H7 (cell line): ENCODE data around the gene CACNA1I. TPM values are rescaled to one million over a fixed set of nuclear protein-coding genes. Genes with fewer than 3 reads are reported as not detected.

ENCODE experiments used
- DNase-seq: peaks from one replicate; pipeline ENCODE4 v3.0.0; 2012
- H3K27me3 ChIP-seq: 2 replicates; pipeline ENCODE4 v1.6.0; 2011; ENCODE audit warnings: mild to moderate bottlenecking, low read length; ENCODE audit not compliant: control insufficient read depth, insufficient read depth
- H3K36me3 ChIP-seq: replicated peaks from 2 replicates; pipeline ENCODE4 v1.5.1; 2011; ENCODE audit warnings: low read length; ENCODE audit not compliant: control insufficient read depth, insufficient read depth
- H3K4me3 ChIP-seq: 2 replicates; pipeline ENCODE4 v1.5.1; 2011; ENCODE audit warnings: low read depth, mild to moderate bottlenecking, control low read depth, low read length, moderate library complexity; ENCODE audit not compliant: insufficient read depth
- total RNA-seq: library from RNA; depleted of rRNA; stranded (reverse); fragments of >200 nt; shearing (Covaris generic); gene quantifications from 2 replicates; pipeline ENCODE4 v1.2.3, GENCODE V29; 2014

Gene CACNA1I
- total RNA-seq, 1 experiment from 2014 or later = 0.31 TPM

DNA sequence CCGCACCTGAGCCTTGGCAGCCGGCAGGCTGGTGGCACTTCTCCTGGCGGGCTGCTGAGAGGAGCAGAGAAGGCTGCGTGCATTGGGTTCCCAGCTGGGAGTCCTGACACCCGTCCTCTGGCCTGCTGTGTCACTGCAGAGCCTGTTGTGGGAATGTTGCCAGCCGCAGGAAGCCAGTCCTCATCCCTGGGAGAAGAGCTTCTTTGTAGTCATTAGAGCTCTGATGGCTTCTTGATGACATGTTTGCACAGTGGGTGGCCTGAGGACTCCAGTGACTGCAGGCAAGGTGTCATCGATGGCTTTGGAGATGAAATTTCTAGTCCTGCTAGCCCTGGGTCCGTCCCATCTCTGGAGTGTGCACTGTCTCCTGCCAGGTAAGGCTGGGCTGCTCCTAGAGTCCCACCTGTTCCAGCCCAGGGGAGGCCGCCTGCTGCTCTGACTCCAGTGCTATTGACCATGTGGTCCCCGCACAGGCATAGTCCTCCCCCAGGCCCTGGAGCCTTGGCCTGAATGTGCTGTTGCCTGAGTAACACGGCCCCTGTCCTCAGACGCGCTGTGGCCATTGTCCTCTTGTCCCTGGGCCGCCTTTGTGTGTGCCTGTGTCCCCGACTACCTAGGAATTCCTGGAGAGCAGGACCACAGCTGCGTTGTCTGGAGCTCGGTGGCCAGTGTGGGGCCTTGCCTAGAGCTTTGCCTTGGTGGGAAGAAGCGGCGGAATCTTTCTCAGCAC lies 129.2 kb downstream of the CACNA1I start:
- no peak for DNase-seq
- Histone ChIP-seq H3K27me3 (no peaks in the 10 kb centered on the region), H3K4me3 (no peak overlapping the region), H3K36me3 (no peaks in the 10 kb centered on the region)

DNA sequence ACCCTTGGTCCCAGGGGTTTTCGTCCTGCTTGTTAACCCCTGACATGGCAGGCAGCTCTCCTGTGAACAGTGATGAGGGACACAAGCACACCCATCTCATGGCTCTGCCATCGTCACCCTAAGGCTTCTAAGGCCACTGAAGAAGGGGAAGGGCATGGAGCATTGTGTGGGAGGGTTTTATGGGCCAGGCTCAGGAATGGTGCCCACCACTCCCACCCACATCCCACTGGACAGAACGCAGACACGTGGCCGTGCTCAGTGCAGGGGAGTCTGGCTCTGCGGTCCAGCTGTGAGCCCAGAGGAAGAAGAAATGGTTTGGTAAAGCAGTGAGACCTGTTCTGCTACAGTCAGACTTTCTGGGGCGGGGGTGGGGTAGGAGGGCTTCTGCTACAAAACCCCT lies 130.0 kb downstream of the CACNA1I start:
- no peak overlapping the region for H3K4me3 ChIP-seq
- H3K36me3 ChIP-seq = no peaks in the 10 kb centered on the region
- no peaks in the 10 kb centered on the region for H3K27me3 ChIP-seq
- DNase-seq = no peak

DNA sequence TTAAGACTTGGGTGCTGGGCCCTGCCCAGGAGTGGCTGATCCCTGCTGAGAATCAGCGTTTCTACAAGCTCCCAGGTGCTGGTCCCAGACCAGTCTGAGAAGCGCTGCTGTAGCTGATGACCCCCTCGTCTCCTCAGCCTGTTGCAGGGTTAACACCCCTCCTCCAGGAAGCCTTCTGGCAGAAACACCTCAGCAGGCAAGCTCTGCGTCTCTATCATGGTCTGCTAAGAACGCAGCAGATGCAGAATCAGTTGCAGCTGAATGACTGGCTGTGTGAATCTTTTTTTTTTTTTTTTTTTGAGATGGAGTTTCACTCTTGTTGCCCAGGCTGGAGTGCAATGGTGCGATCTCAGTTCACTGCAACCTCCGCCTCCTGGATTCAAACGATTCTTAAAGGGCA lies 132.5 kb downstream of the CACNA1I start:
- no peak for DNase-seq
- Histone ChIP-seq H3K27me3 (no peaks in the 10 kb centered on the region), H3K4me3 (no peak overlapping the region), H3K36me3 (no peaks in the 10 kb centered on the region)

DNA sequence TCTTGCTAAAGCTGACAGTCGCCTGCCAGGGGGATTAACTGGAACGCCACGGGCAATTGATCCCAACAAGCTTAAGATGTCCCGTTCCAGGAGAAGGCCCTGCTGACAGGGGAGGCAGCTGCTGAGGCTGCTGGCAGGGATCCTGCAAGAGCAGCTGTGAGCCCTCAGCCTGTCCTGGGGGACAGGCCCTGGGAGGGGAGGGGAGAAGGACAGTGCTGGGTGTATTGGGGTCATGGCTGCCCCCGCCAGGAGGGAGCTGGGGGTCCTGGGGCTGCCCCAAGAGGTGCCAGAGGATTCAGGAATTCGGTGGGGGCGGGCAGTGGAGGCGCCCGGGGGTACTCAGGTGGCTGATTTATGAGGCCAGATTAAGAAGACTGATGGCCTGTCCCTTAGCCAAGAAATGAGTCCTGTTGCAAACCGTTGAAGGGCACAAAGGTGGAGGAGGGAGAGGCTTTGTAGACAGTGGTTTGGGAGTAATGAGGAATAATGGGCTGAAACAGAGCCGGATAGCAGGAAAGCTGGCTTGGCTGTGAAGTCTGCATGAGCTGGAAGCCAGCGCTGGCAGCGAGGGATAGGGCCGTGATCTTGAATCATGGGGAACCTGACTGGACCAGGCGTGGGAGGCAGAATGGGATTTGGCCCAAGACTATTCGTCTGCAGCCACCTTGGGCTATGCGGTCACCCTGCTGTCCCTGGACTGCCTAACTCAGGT lies 133.5 kb downstream of the CACNA1I start:
- H3K4me3 ChIP-seq = no peak overlapping the region
- no peaks in the 10 kb centered on the region for H3K27me3 ChIP-seq
- no peaks in the 10 kb centered on the region for H3K36me3 ChIP-seq
- DNase-seq = no peak

DNA sequence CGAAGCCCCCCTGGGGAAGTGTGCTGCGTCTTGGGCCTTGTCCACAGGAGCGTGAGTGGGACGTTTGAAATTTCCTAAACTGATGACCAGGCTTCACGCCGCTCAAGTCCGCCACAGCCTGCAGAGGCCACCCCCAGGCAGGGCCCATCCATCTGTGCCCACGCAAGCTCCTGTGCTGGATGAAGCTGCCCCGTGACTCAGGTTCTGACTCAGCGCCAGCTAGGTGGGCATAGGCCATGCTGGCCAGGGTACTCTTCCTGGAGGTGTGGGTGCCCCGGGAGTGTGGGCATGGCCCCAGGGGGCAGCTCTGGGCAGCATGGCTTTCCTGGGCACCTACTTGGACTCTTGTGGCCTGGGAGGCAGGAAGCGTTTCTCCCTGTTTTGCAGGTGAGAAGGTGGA lies 134.8 kb downstream of the CACNA1I start:
- no peak for DNase-seq
- no peaks in the 10 kb centered on the region for H3K27me3 ChIP-seq
- no peaks in the 10 kb centered on the region for H3K36me3 ChIP-seq
- no peak overlapping the region for H3K4me3 ChIP-seq

DNA sequence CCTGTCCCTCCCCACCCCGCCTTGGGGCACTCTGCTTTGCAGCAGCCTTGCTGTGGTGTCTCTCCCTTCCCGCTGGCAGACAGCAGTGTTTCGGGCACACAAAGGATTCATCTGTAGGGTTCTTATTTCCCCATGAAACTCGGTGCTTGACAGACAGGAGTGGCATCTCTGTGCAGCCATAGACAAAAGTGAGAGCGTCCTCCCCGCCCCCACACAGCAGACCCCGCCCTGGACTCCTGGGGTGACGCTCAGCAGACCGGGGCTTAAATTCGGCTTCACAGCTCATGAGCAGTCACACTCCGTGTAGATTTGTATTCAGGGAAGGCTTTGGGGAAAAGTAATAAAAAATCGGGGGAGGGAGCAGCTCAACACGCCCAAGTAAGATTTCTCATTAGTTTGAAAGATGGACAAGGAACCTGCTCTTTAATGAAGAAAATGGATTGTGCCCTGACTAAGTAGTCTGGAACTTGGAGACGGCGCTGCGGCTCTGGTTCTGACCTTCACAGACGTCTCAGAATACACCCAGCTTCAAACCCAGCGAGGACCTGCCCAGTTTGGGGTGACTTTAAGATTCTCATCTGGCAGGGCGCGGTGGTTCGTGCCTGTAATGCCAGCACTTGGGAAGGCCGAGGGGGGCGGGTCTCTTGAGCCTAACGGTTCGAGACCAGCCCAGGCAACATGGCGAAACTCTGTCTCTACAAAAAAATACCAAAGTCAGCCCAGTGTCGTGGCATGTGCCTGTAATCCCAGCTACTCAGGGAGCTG lies 136.0 kb downstream of the CACNA1I start:
- DNase-seq = peak; percentile 85
- Histone ChIP-seq H3K27me3 (no peaks in the 10 kb centered on the region), H3K4me3 (no peak overlapping the region), H3K36me3 (no peaks in the 10 kb centered on the region)

DNA sequence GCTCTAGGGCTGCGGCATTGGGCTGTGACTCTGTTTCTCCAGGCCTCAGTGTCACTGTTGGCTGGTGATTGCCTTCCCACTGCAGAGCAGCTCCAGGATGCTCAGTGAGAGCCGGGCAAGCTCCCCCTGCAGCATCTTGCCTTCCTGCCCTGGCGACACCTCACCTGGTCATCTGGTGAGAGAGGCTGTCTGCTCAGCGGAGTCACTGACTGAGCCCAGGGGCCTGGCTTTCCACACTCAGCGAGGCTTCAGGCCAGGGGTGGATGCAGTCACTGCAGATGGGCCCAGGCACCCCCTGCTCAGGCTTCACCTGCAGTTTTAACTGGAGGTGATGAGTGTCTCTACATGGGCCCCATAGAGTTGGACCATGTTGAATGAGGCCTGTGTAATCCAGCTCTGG lies 136.8 kb downstream of the CACNA1I start:
- Histone ChIP-seq H3K36me3 (no peaks in the 10 kb centered on the region), H3K27me3 (no peaks in the 10 kb centered on the region), H3K4me3 (no peak overlapping the region)
- no peak for DNase-seq

DNA sequence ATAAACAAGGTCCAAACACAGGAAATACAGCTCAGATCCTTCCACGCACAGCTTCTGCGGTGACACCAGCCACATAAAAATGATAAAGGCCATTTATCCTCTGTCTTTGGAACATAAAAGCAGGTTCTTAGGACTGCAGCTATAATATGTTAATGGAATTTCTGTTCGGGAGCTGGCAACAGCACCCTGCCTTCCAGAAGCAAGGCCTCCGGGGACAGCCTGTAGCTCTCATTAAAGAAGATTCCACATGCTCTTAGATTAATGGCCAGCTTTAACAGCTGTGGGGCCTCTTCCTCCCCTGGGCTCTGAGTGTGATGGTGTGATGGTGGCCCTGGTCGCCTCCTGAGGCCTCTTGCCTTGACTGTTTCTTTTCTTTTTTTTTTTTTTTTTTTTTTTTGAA lies 137.3 kb downstream of the CACNA1I start:
- no peak for DNase-seq
- no peaks in the 10 kb centered on the region for H3K36me3 ChIP-seq
- H3K4me3 ChIP-seq = no peak overlapping the region
- no peaks in the 10 kb centered on the region for H3K27me3 ChIP-seq

DNA sequence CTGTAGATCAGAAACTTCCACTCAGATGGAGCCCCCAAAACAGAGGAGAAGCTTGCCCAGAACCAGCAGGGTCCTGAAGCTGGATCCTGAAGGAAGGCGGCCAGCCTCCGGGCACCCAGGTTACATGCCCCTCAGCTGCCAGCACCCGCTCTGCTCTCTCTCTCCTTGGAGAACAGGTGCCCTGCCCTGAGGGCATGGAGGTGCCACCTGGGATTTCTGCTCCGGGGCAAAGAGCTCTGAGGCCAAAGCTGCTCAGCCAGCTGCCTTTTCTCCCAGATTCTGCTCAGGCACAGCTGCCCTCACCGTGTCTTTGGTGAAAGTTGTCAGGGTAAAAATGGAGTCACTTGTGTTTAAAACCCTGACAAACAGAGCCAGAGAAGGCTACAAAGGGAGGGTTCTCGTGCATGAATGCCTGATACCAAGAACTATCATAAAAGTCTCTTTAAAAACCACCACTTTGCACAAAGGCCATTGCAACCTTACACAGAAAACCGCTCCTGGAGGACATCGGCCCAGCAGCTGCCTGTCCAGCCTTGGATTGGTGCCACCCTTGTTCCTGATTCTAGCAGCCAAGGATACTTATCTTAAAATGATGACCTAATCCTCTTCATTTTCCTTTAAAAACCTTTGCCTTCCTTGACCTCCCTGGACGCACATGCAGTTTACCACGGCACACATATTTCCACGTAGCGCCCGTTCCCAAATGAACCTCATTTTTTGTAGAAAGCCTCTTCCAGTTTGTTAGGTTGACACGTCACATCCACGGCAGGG lies 140.0 kb downstream of the CACNA1I start:
- no peak for DNase-seq

DNA sequence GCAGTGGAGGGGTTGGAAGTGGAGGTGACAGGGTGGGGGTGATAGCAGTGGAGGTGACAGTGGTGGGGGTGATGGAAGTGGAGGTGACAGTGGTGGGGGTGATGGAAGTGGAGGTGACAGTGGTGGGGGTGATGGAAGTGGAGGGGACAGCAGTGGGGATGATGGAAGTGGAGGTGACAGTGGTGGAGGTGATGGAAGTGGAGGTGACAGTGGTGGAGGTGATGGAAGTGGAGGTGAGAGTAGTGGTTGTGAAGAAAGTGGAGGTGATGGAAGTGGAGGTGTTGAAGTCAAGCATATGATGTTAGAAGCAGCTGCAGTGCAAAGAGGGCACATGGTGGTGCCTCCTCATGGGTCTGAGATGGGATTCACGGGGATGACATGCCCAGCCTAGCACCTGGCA lies 141.5 kb downstream of the CACNA1I start:
- Histone ChIP-seq H3K27me3 (no peaks in the 10 kb centered on the region), H3K4me3 (no peak overlapping the region), H3K36me3 (no peaks in the 10 kb centered on the region)
- DNase-seq = no peak

More for the DNA sequence above, 140.0 kb downstream of the CACNA1I start:
- Histone ChIP-seq H3K27me3 (no peaks in the 10 kb centered on the region), H3K4me3 (no peak overlapping the region), H3K36me3 (no peaks in the 10 kb centered on the region)

DNA sequence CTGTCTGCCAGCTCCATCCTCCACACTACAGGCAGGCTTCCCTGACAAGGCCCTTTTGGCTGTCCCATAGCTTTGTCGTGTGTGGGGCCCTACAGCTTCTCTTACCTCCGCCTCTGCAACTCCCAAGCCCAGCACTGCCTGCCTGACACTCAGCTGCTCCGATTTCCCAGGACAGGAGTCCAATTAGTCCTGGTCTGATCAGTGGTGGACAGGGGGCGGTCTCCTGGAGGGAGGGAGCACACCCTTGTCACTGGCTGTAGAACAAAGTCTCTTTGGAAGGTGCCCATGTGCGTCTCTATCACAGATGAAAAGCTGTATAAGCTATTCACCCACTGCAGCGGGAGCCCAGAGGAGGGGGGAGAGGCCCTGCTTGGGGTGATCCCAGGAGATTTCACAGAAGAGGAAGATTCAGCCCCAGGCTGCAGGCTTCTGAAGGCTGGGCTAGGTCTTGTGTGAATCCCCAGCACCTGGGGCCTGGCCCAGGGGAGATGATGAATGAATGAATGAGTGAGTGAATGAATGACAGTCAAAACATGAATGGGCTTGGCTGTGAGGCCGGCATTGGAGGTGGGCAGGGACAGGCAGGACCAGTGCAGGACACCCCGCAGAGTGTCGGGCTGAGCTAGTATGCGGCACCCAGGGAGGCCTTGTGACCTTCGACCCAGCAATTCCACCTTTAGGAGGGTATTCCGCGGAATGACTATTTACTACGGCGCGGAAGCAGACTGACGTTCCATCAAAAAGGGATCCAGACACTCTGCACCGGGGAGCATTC lies 142.4 kb downstream of the CACNA1I start:
- DNase-seq = no peak
- Histone ChIP-seq H3K36me3 (no peaks in the 10 kb centered on the region), H3K27me3 (no peaks in the 10 kb centered on the region), H3K4me3 (no peak overlapping the region)

DNA sequence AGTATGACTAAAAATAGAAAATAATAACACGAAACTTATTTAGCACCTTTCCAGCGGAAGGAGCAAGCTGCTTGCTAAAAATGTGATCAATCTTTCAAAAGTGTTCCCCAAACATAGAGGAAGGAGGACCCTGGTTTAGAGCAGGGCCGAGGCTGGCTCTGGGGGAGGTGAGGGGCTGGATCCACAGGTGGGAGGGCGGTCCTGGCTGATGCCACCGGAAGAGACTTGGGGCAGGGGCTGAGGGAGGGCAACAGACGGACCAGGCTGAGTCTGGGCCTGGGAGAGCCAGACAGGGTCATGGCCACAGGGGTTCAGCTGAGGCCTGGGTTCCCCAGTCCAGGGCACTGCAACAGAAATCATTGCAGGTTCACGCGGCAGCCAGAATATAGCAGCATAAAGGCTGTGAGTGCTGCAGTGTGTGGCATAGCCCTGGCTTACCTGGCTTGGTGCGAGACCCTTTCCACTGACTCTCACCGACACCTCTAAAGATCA lies 143.3 kb downstream of the CACNA1I start:
- DNase-seq = no peak
- Histone ChIP-seq H3K4me3 (no peak overlapping the region), H3K36me3 (no peaks in the 10 kb centered on the region), H3K27me3 (no peaks in the 10 kb centered on the region)

DNA sequence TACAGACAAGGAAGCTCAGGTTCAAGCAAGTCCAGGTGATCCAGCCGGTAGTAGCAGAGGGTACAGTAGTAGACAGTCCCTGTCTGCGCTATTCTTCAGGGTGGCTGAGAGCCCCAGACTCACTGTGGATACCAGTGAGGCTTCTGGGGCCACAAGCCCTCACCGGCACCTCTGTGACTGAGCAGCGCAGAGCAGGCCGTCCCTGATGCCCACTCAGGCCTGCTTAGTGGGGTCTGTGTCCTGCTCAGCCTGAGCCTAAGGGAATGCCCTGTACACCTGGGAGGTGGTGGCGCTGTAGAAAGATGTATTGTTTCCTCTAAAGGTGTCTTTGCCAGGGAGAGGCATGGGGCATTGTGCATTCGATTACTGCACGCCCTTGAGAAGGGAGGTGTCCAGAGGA lies 143.8 kb downstream of the CACNA1I start:
- DNase-seq = no peak
- Histone ChIP-seq H3K36me3 (no peaks in the 10 kb centered on the region), H3K27me3 (no peaks in the 10 kb centered on the region), H3K4me3 (no peak overlapping the region)
